ENCODE data around the gene TRMT61B.
A peak's percentile ranks its signal among the peaks of the same experiment; 100 is the strongest.

The TRMT61B gene

GRCh38 chr2:28901841-28902240 is 31.7 kb upstream of the TRMT61B start:
- no peak overlapping the region for H3K27ac ChIP-seq (ENCODE audit: poor library complexity, severe bottlenecking)
- no peak for TF ChIP-seq CTCF (IDR thresholded peaks at IDR 0.05; ENCODE audit: poor library complexity, severe bottlenecking)
- DNase-seq (ENCODE audit: low spot score) (no peak), ATAC-seq (ENCODE audit: low read depth) (no peak)
- no peaks in the 10 kb centered on the region for H3K27me3 ChIP-seq (ENCODE audit: insufficient read depth, poor library complexity, severe bottlenecking)
- no peaks in the 10 kb centered on the region for H3K9me3 ChIP-seq (ENCODE audit: severe bottlenecking)
- H3K4me1 ChIP-seq (ENCODE audit: insufficient read depth, poor library complexity, severe bottlenecking), result peaks cover 33% of the 10 kb centered on the region
- no peak overlapping the region for H3K4me3 ChIP-seq (ENCODE audit: severe bottlenecking)
- H3K36me3 ChIP-seq (ENCODE audit: low read depth), result peaks cover 79% of the 10 kb centered on the region

- Histone ChIP-seq H3K4me3 (ENCODE audit: severe bottlenecking) (no peak overlapping the region), H3K4me1 (ENCODE audit: insufficient read depth, poor library complexity, severe bottlenecking) (peaks cover 39% of the 10 kb centered on the region), H3K27me3 (ENCODE audit: insufficient read depth, poor library complexity, severe bottlenecking) (no peaks in the 10 kb centered on the region), H3K36me3 (ENCODE audit: low read depth) (peaks cover 79% of the 10 kb centered on the region), H3K27ac (ENCODE audit: poor library complexity, severe bottlenecking) (no peak overlapping the region), H3K9me3 (ENCODE audit: severe bottlenecking) (no peaks in the 10 kb centered on the region)
- no peak for TF ChIP-seq CTCF (IDR thresholded peaks at IDR 0.05; ENCODE audit: poor library complexity, severe bottlenecking)
- ATAC-seq (ENCODE audit: low read depth) (no peak), DNase-seq (ENCODE audit: low spot score) (no peak)
These were observed 31.1 kb upstream of the TRMT61B start for GRCh38 chr2:28901202-28901601.

- TF ChIP-seq CTCF (IDR thresholded peaks at IDR 0.05; ENCODE audit: poor library complexity, severe bottlenecking), result no peak
- DNase-seq (ENCODE audit: low spot score) (no peak), ATAC-seq (ENCODE audit: low read depth) (no peak)
- Histone ChIP-seq H3K36me3 (ENCODE audit: low read depth) (peaks cover 57% of the 10 kb centered on the region), H3K27me3 (ENCODE audit: insufficient read depth, poor library complexity, severe bottlenecking) (no peaks in the 10 kb centered on the region), H3K4me1 (ENCODE audit: insufficient read depth, poor library complexity, severe bottlenecking) (peaks cover 32% of the 10 kb centered on the region), H3K9me3 (ENCODE audit: severe bottlenecking) (no peaks in the 10 kb centered on the region), H3K27ac (ENCODE audit: poor library complexity, severe bottlenecking) (no peak overlapping the region), H3K4me3 (ENCODE audit: severe bottlenecking) (no peak overlapping the region)
These were observed 27.9 kb upstream of the TRMT61B start for GRCh38 chr2:28898048-28898447.

GRCh38 chr2:28896906-28897305 is 26.8 kb upstream of the TRMT61B start:
- H3K4me3 ChIP-seq (ENCODE audit: severe bottlenecking), result no peak overlapping the region

More at GRCh38 chr2:28896906-28897305, 26.8 kb upstream of the TRMT61B start:
- H3K9me3 ChIP-seq (ENCODE audit: severe bottlenecking), result no peaks in the 10 kb centered on the region
- peak; percentile 59 for ATAC-seq (ENCODE audit: low read depth)
- H3K27me3 ChIP-seq (ENCODE audit: insufficient read depth, poor library complexity, severe bottlenecking), result no peaks in the 10 kb centered on the region
- peak overlapping the region; percentile 87 for H3K27ac ChIP-seq (ENCODE audit: poor library complexity, severe bottlenecking)
- no peak for TF ChIP-seq CTCF (IDR thresholded peaks at IDR 0.05; ENCODE audit: poor library complexity, severe bottlenecking)
- peaks cover 46% of the 10 kb centered on the region for H3K36me3 ChIP-seq (ENCODE audit: low read depth)
- DNase-seq (ENCODE audit: low spot score), result no peak
- H3K4me1 ChIP-seq (ENCODE audit: insufficient read depth, poor library complexity, severe bottlenecking), result peaks cover 32% of the 10 kb centered on the region
